Right lobe of liver (tissue), 6 donors: Measurements from ENCODE around the gene ACER1. TPM values are rescaled to one million over a fixed set of nuclear protein-coding genes. Genes with fewer than 3 reads are reported as not detected.
"Not testable (repeated sequence)": the region's sequence is repeated elsewhere in the genome, so short reads cannot be mapped to it uniquely, and the experiment has no call there.

Experiments
- ATAC-seq, 4 donors: fragments of 200-7000 bp; cut with Tn5 transposase; one replicate each; pipeline ENCODE4 v1.9.1; 2020; ENCODE audit warnings: mild to moderate bottlenecking in 4 of 4, moderate library complexity in 4 of 4
- DNase-seq, 3 donors: peaks; one replicate each; pipeline ENCODE4 v3.0.0-alpha.2; 2020
- H3K27ac ChIP-seq, 3 donors: fragments of 200-600 bp; one replicate each; pipeline ENCODE4 v1.8.0; 2022
- H3K27me3 ChIP-seq, 2 donors: fragments of 200-600 bp; one replicate each; pipeline ENCODE4 v1.8.0; 2022
- H3K36me3 ChIP-seq, 4 donors: fragments of 200-600 bp; sonication (generic) in 1 of 4; one replicate each; pipeline versions ENCODE4 v1.5.1 to v1.8.0; 2017 to 2022; ENCODE audit warnings: control low read depth in 1 of 4
- H3K4me1 ChIP-seq, 4 donors: fragments of 200-600 bp; sonication (generic) in 1 of 4; one replicate each; pipeline versions ENCODE4 v1.5.1 to v1.8.0; 2017 to 2022; ENCODE audit warnings: control low read depth in 1 of 4
- H3K4me3 ChIP-seq, 3 donors: fragments of 200-600 bp; one replicate each; pipeline ENCODE4 v1.8.0; 2022
- H3K9me3 ChIP-seq, 4 donors: fragments of 200-600 bp; sonication (generic) in 1 of 4; one replicate each; pipeline versions ENCODE4 v1.5.1 to v1.8.0; 2017 to 2022; ENCODE audit warnings: control low read depth in 1 of 4
- CTCF ChIP-seq, 4 donors: fragments of 200-600 bp in 3 of 4; fragments of 450-650 bp in 1 of 4; IDR thresholded peaks; one replicate each; pipeline versions ENCODE4 v1.5.1 to v1.8.0; 2016 to 2022; ENCODE audit warnings: antibody characterized with exemption in 4 of 4, mild to moderate bottlenecking in 2 of 4
- POLR2A ChIP-seq: fragments of 450-650 bp; IDR thresholded peaks from one replicate; pipeline ENCODE4 v1.6.1; 2017; ENCODE audit warnings: antibody characterized with exemption, mild to moderate bottlenecking
- WGBS: methylation state at CpG from one replicate; pipeline ENCODE4 v1.1.6; 2018; ENCODE audit warnings: low coverage, low lambda C conversion rate; ENCODE audit not compliant: insufficient coverage; ENCODE audit errors: missing lambda C conversion rate; 5-methylcytosine and 5-hydroxymethylcytosine counted together
- intact Hi-C, 2 donors: fragments of 100-400 bp; cut with DNase I; formaldehyde crosslinking; loops; one replicate each; pipeline versions ENCODE4 v1.11.2 to v1.14.1; 2022
- total RNA-seq, 6 experiments: library from RNA; depleted of rRNA in 2 of 6; stranded (reverse); fragments of >200 nt in 2 of 6; fragmentation: NEBNext Ultra II Directional in 3 of 6; extraction: Animal tissue kit (Norgen Biotek cat#: 25700) in 3 of 6; gene quantifications; one replicate each; pipeline versions ENCODE4 v1.1.0 to v1.2.4, GENCODE V29; 2016 to 2023
- donor health status: DM: no; HTN: yes; CAD: no.
- donor health status: DM: no; HTN: no; CAD: no.
- donor health status: DM: no; HTN: no; CAD: no.
- donor health status: DM: no; HTN: yes; CAD: no.
- donor health status: DM: no; HTN: yes; CAD: no.

The ACER1 gene
- total RNA-seq, 6 experiments from 2014 or later, result 0.48 TPM; not detected in 5

GRCh38 chr19:6288737-6289136 lies 44.7 kb downstream of the ACER1 start:
- H3K27ac ChIP-seq, result no peak overlapping the region
- H3K4me1 ChIP-seq, result no peaks in the 10 kb centered on the region
- no peak for DNase-seq
- no peak overlapping the region for H3K4me3 ChIP-seq
- no peaks in the 10 kb centered on the region for H3K36me3 ChIP-seq
- ATAC-seq, result no peak
- H3K27me3 ChIP-seq, result no peaks in the 10 kb centered on the region
- TF ChIP-seq CTCF (IDR thresholded peaks at IDR 0.05) (no peak), POLR2A (no peak)
- peaks cover 0 to 15% (median 4%) of the 10 kb centered on the region in 4 donors for H3K9me3 ChIP-seq
- 100% methylated on average over 1 of the region's 1 CpG for WGBS
- intact Hi-C loops, result no loop called here

GRCh38 chr19:6287269-6287885 lies 46.0 kb downstream of the ACER1 start:
- Histone ChIP-seq H3K27ac (no peak overlapping the region), H3K4me3 (no peak overlapping the region), H3K9me3 (peaks cover 0 to 11% (median 4%) of the 10 kb centered on the region in 4 donors), H3K36me3 (no peaks in the 10 kb centered on the region), H3K4me1 (no peaks in the 10 kb centered on the region), H3K27me3 (no peaks in the 10 kb centered on the region)
- no peak for TF ChIP-seq POLR2A
- TF ChIP-seq CTCF (IDR thresholded peaks at IDR 0.05), result no peak
- DNase-seq (no peak), ATAC-seq (no peak)
- intact Hi-C loops, result no loop called here
- WGBS, result 61% methylated on average over 3 of the region's 6 CpGs

GRCh38 chr19:6286676-6287075 lies 46.7 kb downstream of the ACER1 start:
- Histone ChIP-seq H3K4me3 (no peak overlapping the region), H3K36me3 (no peaks in the 10 kb centered on the region), H3K4me1 (no peaks in the 10 kb centered on the region), H3K27ac (no peak overlapping the region), H3K9me3 (peaks cover 0 to 8% (median under 1%) of the 10 kb centered on the region in 4 donors), H3K27me3 (no peaks in the 10 kb centered on the region)
- TF ChIP-seq CTCF (IDR thresholded peaks at IDR 0.05) (no peak), POLR2A (no peak)
- intact Hi-C loops, result no loop called here
- no peak for ATAC-seq
- WGBS, result 86% methylated on average over 4 of the region's 4 CpGs
- DNase-seq, result no peak

GRCh38 chr19:6282393-6282792 lies 51.0 kb downstream of the ACER1 start:
- H3K9me3 ChIP-seq, H3K36me3 ChIP-seq, H3K4me3 ChIP-seq, DNase-seq, ATAC-seq, intact Hi-C loops, H3K27ac ChIP-seq, H3K27me3 ChIP-seq: not testable (repeated sequence)
- 93% methylated on average over 5 of the region's 6 CpGs for WGBS
- peaks cover 0 to 18% (median 7%) of the 10 kb centered on the region in 4 donors for H3K4me1 ChIP-seq

GRCh38 chr19:6279931-6280591 lies 53.4 kb downstream of the ACER1 start, which contains the start of gene MLLT1:
Gene MLLT1, minus strand, starts transcription at chr19:6279975. Its CDS starts 191 bp downstream, at chr19:6279784.
- intact Hi-C loops, result no loop called here
- Histone ChIP-seq H3K27ac (peak within 1 kb of the TSS; percentile 53 to 73 (median 55)), H3K4me3 (peak within 1 kb of the TSS; percentile 78 to 93 (median 83)), H3K27me3 (no peaks in the 10 kb centered on the region), H3K4me1 (peaks cover 0 to 40% (median 18%) of the 10 kb centered on the region in 4 donors), H3K36me3 (no peaks in the 10 kb centered on the region), H3K9me3 (no peaks in the 10 kb centered on the region)
- ATAC-seq, result peak; percentile 94 to 98 (median 96)
- peak; percentile 98 to 99 (median 99) for DNase-seq
- TF ChIP-seq POLR2A (no peak), CTCF (IDR thresholded peaks at IDR 0.05) (peak; percentile 59 to 94 (median 80))
- WGBS, result 23% methylated on average over 13 of the region's 66 CpGs
